ENCODE measurements around the gene LMF2.
A peak's percentile ranks its signal among the peaks of the same experiment; 100 is the strongest.

LMF2 gene

GRCh38 chr22:50525104-50525857, 17.8 kb upstream of the LMF2 start, which contains the start of gene SCO2:
Gene SCO2, minus strand, starts transcription at chr22:50525598. Its CDS starts 1,187 bp downstream, at chr22:50524411.
- TF ChIP-seq MYC (IDR thresholded peaks at IDR 0.05; ENCODE audit: low read depth, low read length) (peak; percentile 58), POLR2A (IDR thresholded peaks at IDR 0.05; ENCODE audit: extremely low read depth, insufficient read length) (peak; percentile 78), CTCF (IDR thresholded peaks at IDR 0.05; ENCODE audit: low read depth, low read length) (peak; percentile 36), MAX (IDR thresholded peaks at IDR 0.05; ENCODE audit: low read depth, low read length) (peak; percentile 98)
- peak; percentile 97 for DNase-seq (ENCODE audit: low read depth)
- H3K4me3 ChIP-seq (ENCODE audit: low read depth, low read length): peak within 1 kb of the TSS; percentile 74

- peak overlapping the region; percentile 74 for H3K4me3 ChIP-seq (ENCODE audit: low read depth, low read length)
- TF ChIP-seq MAX (IDR thresholded peaks at IDR 0.05; ENCODE audit: low read depth, low read length): no peak
- no peak for TF ChIP-seq MYC (IDR thresholded peaks at IDR 0.05; ENCODE audit: low read depth, low read length)
- TF ChIP-seq CTCF (IDR thresholded peaks at IDR 0.05; ENCODE audit: low read depth, low read length): no peak
- no peak for TF ChIP-seq POLR2A (IDR thresholded peaks at IDR 0.05; ENCODE audit: extremely low read depth, insufficient read length)
- peak; percentile 58 for DNase-seq (ENCODE audit: low read depth)
Measured at GRCh38 chr22:50524676-50525103, 17.2 kb upstream of the LMF2 start.

GRCh38 chr22:50523806-50524675, 16.5 kb upstream of the LMF2 start:
- H3K4me3 ChIP-seq (ENCODE audit: low read depth, low read length): peak overlapping the region; percentile 74
- TF ChIP-seq CTCF (IDR thresholded peaks at IDR 0.05; ENCODE audit: low read depth, low read length) (no peak), POLR2A (IDR thresholded peaks at IDR 0.05; ENCODE audit: extremely low read depth, insufficient read length) (no peak), MYC (IDR thresholded peaks at IDR 0.05; ENCODE audit: low read depth, low read length) (no peak), MAX (IDR thresholded peaks at IDR 0.05; ENCODE audit: low read depth, low read length) (no peak)
- no peak for DNase-seq (ENCODE audit: low read depth)

- H3K4me3 ChIP-seq (ENCODE audit: low read depth, low read length): no peak overlapping the region
- TF ChIP-seq MYC (IDR thresholded peaks at IDR 0.05; ENCODE audit: low read depth, low read length) (no peak), CTCF (IDR thresholded peaks at IDR 0.05; ENCODE audit: low read depth, low read length) (no peak), MAX (IDR thresholded peaks at IDR 0.05; ENCODE audit: low read depth, low read length) (no peak), POLR2A (IDR thresholded peaks at IDR 0.05; ENCODE audit: extremely low read depth, insufficient read length) (no peak)
- DNase-seq (ENCODE audit: low read depth): no peak
Measured at GRCh38 chr22:50523458-50523805, 15.9 kb upstream of the LMF2 start.

- no peak for DNase-seq (ENCODE audit: low read depth)
- TF ChIP-seq MYC (IDR thresholded peaks at IDR 0.05; ENCODE audit: low read depth, low read length) (no peak), POLR2A (IDR thresholded peaks at IDR 0.05; ENCODE audit: extremely low read depth, insufficient read length) (no peak), CTCF (IDR thresholded peaks at IDR 0.05; ENCODE audit: low read depth, low read length) (no peak)
- H3K4me3 ChIP-seq (ENCODE audit: low read depth, low read length): no peak overlapping the region
Measured at GRCh38 chr22:50522806-50523438, 15.4 kb upstream of the LMF2 start.

Measured in NB4 (cell line).